HG02642 (cell line): ENCODE measurements around the gene RHOA.

Experiments used
- ATAC-seq: cut with Tn5 transposase; IDR thresholded peaks from one replicate; pipeline ENCODE4 v1.9.1; 2021; ENCODE audit warnings: mild to moderate bottlenecking; ENCODE audit not compliant: unreplicated experiment, poor library complexity

Gene RHOA

GRCh38 chr3:49411968-49412631 is at the start of gene RHOA, which contains the start of gene TCTA:
RHOA (minus strand) TSS chr3:49411976; CDS start chr3:49375589, 36,387 bp downstream.
TCTA (plus strand) TSS chr3:49412423; CDS start chr3:49412427, 4 bp downstream.
- ATAC-seq = peak; percentile 79

DNA sequence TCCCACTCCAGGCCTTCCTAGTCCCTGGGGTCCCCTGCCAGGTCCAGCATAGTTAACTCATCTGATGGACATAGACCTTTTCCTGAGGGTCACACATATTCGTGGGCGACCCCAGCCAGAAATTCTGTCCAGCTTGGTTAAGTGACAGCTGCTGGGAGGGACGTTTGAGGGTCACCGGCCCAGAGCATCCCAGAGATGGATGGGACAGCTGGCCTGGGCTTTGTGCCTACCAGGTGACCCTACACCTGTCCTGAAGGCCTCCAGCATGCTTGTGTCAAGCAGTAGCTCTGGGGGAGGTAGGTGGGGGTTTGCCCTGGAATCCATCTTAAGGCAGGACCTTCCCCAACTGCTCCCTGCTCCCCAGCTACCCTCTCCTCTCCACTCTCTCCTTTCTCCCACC is 49.2 kb upstream of the RHOA start:
- ATAC-seq = no peak

GRCh38 chr3:49460188-49460890 is 48.6 kb upstream of the RHOA start:
- no peak for ATAC-seq

DNA sequence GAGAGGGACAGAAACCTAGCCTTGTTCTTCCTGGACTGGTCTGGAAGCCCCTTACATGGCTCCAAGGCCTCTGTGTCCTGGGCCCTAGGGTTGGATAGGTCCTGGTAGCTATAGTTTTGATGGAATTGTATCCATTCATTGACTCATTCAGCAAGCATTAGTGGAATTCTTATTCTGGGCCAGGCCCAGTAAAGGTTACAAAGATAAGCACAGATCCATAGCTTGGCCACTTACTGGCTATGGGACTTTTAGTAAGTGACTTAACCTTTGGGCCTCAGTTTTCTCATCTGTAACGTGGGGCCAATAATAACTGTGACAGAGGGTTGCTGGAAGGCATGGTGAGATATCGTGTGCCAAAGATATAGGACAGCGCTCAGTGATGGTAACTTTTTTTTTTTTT is 44.7 kb upstream of the RHOA start:
- ATAC-seq = no peak

GRCh38 chr3:49454898-49455681 is 43.3 kb upstream of the RHOA start:
- ATAC-seq = no peak

- ATAC-seq = no peak
Measured at GRCh38 chr3:49454458-49454857, 42.7 kb upstream of the RHOA start.

DNA sequence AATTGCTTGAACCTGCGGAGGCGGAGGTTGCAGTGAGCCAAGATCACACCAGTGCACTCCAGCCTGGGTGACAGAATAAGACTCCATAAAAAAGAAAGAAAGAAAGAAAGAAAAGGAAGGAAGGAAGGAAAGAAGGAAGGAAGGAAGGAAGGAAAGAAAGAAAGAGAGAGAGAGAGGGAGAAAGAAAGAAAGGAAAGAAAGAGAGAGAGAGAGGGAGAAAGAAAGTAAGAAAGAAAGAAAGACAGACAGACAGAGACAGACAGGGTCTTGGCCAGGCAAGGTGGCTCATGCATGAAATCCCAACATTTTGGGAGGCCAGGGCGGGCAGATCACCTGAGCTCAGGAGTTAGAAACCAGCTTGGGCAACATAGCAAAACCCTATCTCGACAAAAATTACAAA is 41.8 kb upstream of the RHOA start:
- no peak for ATAC-seq

- no peak for ATAC-seq
Measured at GRCh38 chr3:49445391-49445790, 33.6 kb upstream of the RHOA start.

- no peak for ATAC-seq
Measured at GRCh38 chr3:49434731-49435130, 23.0 kb upstream of the RHOA start.

DNA sequence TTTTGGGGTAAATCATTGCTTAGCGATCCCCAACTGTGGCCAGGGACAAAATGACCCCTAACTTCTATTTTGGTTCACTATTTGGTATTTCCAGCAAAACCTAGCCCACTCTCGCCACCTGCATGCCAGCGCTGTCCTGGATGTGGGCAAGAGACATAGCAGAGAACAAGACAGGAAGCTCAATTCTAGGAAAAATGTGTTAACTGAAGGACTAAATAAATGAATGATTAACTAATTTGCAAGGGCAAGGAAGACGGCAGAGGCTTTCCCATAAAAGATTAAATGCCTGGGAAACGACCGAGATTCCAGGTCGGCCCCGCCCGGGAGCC is 16.9 kb upstream of the RHOA start:
- ATAC-seq = peak; percentile 8

DNA sequence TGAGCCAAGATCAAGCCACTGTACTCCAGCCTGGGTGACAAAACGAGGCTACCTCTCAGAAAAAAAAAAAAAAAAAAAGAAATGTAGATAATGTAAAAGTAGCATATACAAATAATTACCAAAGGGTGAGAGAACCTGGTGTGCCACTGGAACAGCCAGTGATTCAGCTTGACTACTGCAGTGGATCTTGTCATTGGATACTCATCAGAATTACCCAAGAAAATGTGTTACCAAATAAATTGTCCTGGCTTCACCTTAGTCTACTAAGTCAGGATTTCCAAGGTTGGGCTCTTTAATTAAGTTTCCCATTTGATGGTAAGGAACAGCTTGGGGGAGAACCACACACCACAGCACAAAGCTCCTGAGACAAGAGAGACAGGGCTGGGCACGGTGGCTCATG is 15.8 kb upstream of the RHOA start:
- no peak for ATAC-seq

DNA sequence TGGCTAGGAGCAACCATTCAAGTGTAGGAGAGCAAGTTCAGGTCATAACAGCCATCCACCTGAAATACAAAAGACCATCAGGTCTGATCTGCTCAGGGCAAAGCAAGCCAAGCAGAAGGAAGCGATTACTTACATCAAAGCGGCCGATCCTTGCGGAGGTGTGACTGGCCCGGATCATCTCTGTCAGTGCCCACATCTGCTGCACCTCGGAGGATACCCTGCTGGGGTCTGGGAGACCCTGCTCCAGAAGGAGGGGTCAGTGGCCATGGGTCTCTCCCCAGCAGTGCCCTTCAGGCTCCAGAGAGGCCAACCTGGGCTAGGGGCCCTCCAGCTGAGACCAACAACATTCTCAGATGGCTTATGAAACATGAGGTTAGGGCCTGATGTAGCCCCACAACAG is 13.0 kb upstream of the RHOA start:
- no peak for ATAC-seq

DNA sequence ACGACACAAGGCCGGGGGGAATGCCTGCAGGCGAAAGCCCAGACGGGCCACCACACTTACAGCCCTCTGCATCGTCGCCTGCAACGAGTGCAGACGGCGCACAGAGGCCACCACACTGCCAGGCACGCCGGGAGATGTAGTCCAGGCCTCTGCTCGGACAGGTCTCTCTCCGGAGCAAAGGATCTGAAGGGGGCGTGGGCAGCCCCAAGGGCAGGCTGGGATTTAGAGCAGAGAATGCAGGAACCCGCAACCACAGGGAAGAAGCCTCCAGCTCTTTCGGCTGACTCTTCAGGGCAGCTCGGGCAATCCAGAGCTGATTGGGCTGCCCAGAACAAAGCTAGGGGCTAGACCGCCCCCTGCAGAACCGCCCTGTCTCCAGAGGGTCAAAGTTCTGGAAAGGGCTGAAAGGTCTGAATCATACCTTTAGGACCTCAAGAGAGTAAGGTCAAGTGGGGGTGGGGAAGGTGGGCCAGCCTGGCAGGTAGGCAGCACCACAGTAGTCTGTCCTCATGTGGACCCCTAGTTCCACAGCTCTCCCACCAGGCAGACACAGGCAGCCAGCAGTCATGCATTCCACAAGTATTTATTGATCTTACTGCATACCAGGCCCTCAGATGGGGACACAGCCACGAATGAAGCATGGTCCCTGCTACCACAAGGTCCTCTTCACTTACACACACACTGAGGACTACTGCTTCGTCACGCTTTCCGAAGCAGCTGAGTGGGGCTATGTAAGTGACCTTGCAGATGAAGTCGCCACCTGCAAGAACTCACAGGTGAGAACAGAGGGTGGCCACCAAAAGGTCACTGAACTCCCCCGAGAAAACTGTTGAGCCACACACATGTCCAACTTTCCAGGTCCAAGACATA is 10.8 kb upstream of the RHOA start, which contains the start of gene AMT:
Gene AMT (minus strand): TSS at position 95 of the 870 bp plus-strand sequence. CDS start 23 bp downstream, at position 72.
- ATAC-seq = no peak

DNA sequence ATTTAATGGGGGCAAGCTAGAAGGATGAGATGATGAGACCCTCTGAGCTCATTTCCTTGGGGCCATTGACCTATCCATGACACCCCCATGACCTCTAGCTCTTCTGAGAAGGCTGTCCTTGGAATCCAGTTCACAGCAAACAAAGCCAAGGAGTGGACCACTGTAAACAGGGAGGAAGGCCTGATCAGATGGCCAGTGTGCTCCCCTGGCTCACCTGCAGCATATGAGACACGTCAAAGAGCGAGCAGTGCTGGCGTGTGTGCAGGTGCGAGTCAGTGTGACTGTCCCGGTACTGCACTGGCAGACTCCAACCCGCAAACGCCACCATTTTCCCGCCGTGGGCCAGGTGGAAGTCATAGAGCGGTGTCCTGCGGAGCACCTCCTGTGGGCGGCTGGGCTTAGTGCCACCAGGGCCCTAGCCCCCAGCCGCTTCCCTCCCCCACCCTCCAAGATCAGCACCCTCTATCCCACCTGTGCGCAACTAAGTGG is 10.2 kb upstream of the RHOA start:
- ATAC-seq = no peak

- no peak for ATAC-seq
Measured at GRCh38 chr3:49417516-49418120, 5.8 kb upstream of the RHOA start.

DNA sequence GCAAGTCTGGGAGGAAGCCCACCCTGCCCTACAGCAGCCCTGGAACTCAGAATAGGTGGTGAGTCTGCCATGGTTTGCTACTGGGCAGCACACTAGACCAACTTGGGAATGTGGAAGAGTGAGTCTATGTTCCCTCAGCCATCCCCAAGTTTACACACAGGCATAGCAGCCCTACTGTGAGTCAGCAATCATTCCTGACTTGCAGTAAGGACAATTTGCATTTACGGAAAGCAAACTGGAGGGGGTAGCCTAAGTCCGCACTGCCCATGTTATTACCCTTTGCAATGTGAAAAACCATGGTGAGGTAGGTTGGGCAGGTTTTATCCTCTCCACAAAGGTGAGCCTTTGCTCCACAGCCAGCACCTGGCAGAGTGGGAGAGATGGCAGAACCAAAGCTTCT is 5.1 kb upstream of the RHOA start:
- no peak for ATAC-seq

DNA sequence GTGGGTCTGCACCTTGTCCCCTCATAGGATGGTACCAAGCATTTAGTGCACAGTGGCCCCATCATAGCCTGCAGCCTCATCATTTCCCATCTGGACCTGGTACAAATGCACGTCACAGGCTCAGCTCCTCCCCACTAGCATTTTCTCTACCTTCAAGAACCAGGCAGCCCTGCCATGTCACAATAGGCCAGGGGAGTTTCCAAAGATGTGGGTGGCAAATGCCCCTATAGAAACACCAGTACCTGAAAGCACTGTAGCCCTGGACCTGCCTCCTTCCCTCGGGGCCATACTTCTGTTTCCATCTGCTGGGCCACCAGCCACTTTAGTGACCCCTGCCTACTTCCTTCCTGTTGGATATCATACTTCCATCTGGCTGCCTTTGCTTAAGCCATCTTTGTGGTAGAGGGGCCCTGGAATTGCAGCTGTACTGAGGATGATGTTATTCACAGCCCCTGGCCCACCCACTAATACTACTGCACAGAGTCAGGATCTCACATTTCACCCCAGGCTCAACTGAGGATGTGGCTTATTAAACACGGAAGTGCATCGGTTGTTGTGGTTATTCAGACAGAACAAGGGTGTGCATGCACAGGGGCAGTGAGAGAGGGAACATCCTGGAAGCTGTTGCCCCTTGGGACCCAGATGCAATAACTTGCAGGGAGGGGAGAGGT is 4.3 kb upstream of the RHOA start:
- no peak for ATAC-seq

- no peak for ATAC-seq
Measured at GRCh38 chr3:49414753-49415152, 3.0 kb upstream of the RHOA start.

DNA sequence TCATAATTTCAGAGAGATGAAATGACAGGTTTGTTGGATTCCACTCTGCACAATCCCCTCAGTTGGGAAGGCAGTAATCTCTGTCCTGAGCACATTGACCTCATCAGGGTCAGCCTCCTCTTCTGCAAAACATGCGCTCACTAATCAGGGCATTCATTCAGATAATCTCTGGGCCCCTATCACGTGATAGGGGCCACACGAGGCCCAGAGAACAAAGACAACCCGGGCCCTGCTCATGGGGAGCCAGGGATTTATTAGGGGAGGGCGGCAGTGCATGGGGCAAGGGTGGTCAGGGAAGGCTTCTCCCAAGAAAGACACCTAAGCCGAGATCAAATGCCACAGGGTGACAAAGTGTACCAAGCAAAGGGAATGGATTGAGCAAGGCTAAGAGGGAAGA is 1.6 kb upstream of the RHOA start:
- no peak for ATAC-seq
